Activated CD4-positive, alpha-beta T cell treated with anti-CD3 and anti-CD28 coated beads for 36 hours (primary cell): Measurements from ENCODE around the gene C1QTNF6. TPM values are rescaled to one million over a fixed set of nuclear protein-coding genes. Genes with fewer than 3 reads are reported as not detected.

ENCODE experiments used
- ATAC-seq: fragments of 200-7000 bp; cut with Tn5 transposase; one replicate; pipeline ENCODE4 v1.10.0; 2021; ENCODE audit warnings: mild to moderate bottlenecking, moderate library complexity
- CTCF ChIA-PET: fragments of 350-600 bp; sonication (Branson Sonifier 250); formaldehyde crosslinking; loops from one replicate; lab custom pipeline; 2021; ENCODE audit warnings: antibody characterized with exemption; lab: Charles Lee
- POLR2A ChIA-PET: fragments of 350-600 bp; sonication (Branson Sonifier 250); formaldehyde crosslinking; loops from one replicate; lab custom pipeline; 2021; ENCODE audit warnings: antibody characterized with exemption, inconsistent platforms; lab: Charles Lee
- DNase-seq: peaks from one replicate; pipeline ENCODE4 v3.0.0-alpha.2; 2020
- H3K27ac Mint-ChIP-seq: one replicate; pipeline ENCODE4 v1.8.0; 2021; ENCODE audit warnings: mixed read lengths
- H3K27me3 Mint-ChIP-seq: one replicate; pipeline ENCODE4 v1.8.0; 2021; ENCODE audit warnings: mixed read lengths
- H3K36me3 Mint-ChIP-seq: one replicate; pipeline ENCODE4 v1.8.0; 2021; ENCODE audit warnings: low read depth, mixed read lengths
- H3K4me1 Mint-ChIP-seq: one replicate; pipeline ENCODE4 v1.8.0; 2021; ENCODE audit warnings: mixed read lengths
- H3K4me3 Mint-ChIP-seq: one replicate; pipeline ENCODE4 v1.8.0; 2021; ENCODE audit warnings: mild to moderate bottlenecking, moderate library complexity, mixed read lengths
- H3K9me3 Mint-ChIP-seq: one replicate; pipeline ENCODE4 v1.8.0; 2021; ENCODE audit warnings: low read depth, mixed read lengths
- intact Hi-C, 2 experiments: fragments of 100-400 bp; cut with DNase I in 1 of 2; cut with micrococcal nuclease in 1 of 2; formaldehyde crosslinking; loops; one replicate each; pipeline versions ENCODE4 v1.14.2 to v1.15.1; 2022 to 2024; cut with DNase I, micrococcal nuclease
- total RNA-seq, 2 experiments: library from RNA; stranded (reverse); gene quantifications; one replicate each; pipeline ENCODE4 v1.2.3, GENCODE V29; 2021

C1QTNF6 gene
- total RNA-seq, 2 experiments from 2014 or later: 8.4 to 8.7 TPM

- peaks cover 85% of the 10 kb centered on the region for H3K36me3 Mint-ChIP-seq
- H3K27ac Mint-ChIP-seq: peak overlapping the region; percentile 93
- CTCF ChIA-PET: interaction anchor here (0.6 to 1.6 kb wide), 7 partner anchors 15 to 799 kb away, joined by 3 to 7 read pairs (median 4); no protein-coding TSS in a partner anchor
- H3K4me3 Mint-ChIP-seq: peak overlapping the region; percentile 46
- H3K9me3 Mint-ChIP-seq: no peaks in the 10 kb centered on the region
- peaks cover 51% of the 10 kb centered on the region for H3K4me1 Mint-ChIP-seq
- no peaks in the 10 kb centered on the region for H3K27me3 Mint-ChIP-seq
- ATAC-seq (peak; percentile 86), DNase-seq (peak; percentile 63)
- POLR2A ChIA-PET: interaction anchor here (0.5 to 1.6 kb wide), 9 partner anchors 9 to 60 kb away, joined by 3 to 23 read pairs (median 3); partner anchors contain the start of gene IL2RB
- intact Hi-C loops: loop anchor here in 1 of 2 experiments (1.0 kb wide), 4 partner anchors 12 to 43 kb away; no protein-coding TSS in a partner anchor
Observed at GRCh38 chr22:37137903-37138665, 50.0 kb downstream of the C1QTNF6 start.

GRCh38 chr22:37137131-37137530 lies 50.9 kb downstream of the C1QTNF6 start:
- Mint-ChIP-seq H3K4me1 (peaks cover 47% of the 10 kb centered on the region), H3K4me3 (no peak overlapping the region), H3K36me3 (peaks cover 86% of the 10 kb centered on the region), H3K27ac (peak overlapping the region; percentile 37), H3K9me3 (no peaks in the 10 kb centered on the region), H3K27me3 (no peaks in the 10 kb centered on the region)
- ATAC-seq (no peak), DNase-seq (no peak)
- ChIA-PET POLR2A (interaction anchor here (1.0 to 1.6 kb wide), 3 partner anchors 8 to 61 kb away, joined by 3 to 23 read pairs (median 3); no protein-coding TSS in a partner anchor), CTCF (interaction anchor here (0.7 to 1.6 kb wide), 3 partner anchors 11 to 38 kb away, joined by 3 to 6 read pairs (median 4); no protein-coding TSS in a partner anchor)
- intact Hi-C loops: no loop called here

GRCh38 chr22:37135023-37135422 lies 53.0 kb downstream of the C1QTNF6 start:
- no peaks in the 10 kb centered on the region for H3K9me3 Mint-ChIP-seq
- intact Hi-C loops: no loop called here
- H3K4me1 Mint-ChIP-seq: peaks cover 36% of the 10 kb centered on the region
- peaks cover 80% of the 10 kb centered on the region for H3K36me3 Mint-ChIP-seq
- POLR2A ChIA-PET: no interaction called here
- no peak overlapping the region for H3K4me3 Mint-ChIP-seq
- DNase-seq (no peak), ATAC-seq (no peak)
- no peaks in the 10 kb centered on the region for H3K27me3 Mint-ChIP-seq
- CTCF ChIA-PET: interaction anchor here (0.6 to 1.0 kb wide), 2 partner anchors 15 to 64 kb away, joined by 3 read pairs; partner anchors contain the start of gene IL2RB
- H3K27ac Mint-ChIP-seq: no peak overlapping the region

GRCh38 chr22:37133304-37134018 lies 54.6 kb downstream of the C1QTNF6 start:
- ATAC-seq: no peak
- Mint-ChIP-seq H3K27ac (no peak overlapping the region), H3K36me3 (peaks cover 72% of the 10 kb centered on the region), H3K4me1 (peaks cover 21% of the 10 kb centered on the region), H3K27me3 (no peaks in the 10 kb centered on the region), H3K4me3 (no peak overlapping the region), H3K9me3 (no peaks in the 10 kb centered on the region)
- no peak for DNase-seq
- CTCF ChIA-PET: no interaction called here
- POLR2A ChIA-PET: interaction anchor here (1.3 kb wide), 1 partner anchor 11 kb away, joined by 4 read pairs; no protein-coding TSS in a partner anchor
- intact Hi-C loops: no loop called here

GRCh38 chr22:37132773-37133172 lies 55.3 kb downstream of the C1QTNF6 start:
- Mint-ChIP-seq H3K4me3 (no peak overlapping the region), H3K36me3 (peaks cover 68% of the 10 kb centered on the region), H3K27me3 (no peaks in the 10 kb centered on the region), H3K9me3 (no peaks in the 10 kb centered on the region), H3K27ac (peak overlapping the region; percentile 43), H3K4me1 (peaks cover 15% of the 10 kb centered on the region)
- DNase-seq (no peak), ATAC-seq (no peak)
- CTCF ChIA-PET: interaction anchor here (0.5 to 1.2 kb wide), 3 partner anchors 9 to 33 kb away, joined by 3 read pairs; no protein-coding TSS in a partner anchor
- intact Hi-C loops: no loop called here
- POLR2A ChIA-PET: interaction anchor here (1.3 kb wide), 1 partner anchor 11 kb away, joined by 4 read pairs; no protein-coding TSS in a partner anchor

Other genes with a start within 250 kb of the C1QTNF6 start
- 1 to 10 TPM; 1.8 to 2.1 TPM for gene TST, start 168.8 kb downstream of the C1QTNF6 start, total RNA-seq
- gene MPST, start 168.5 kb downstream of the C1QTNF6 start, total RNA-seq: 10 to 100 TPM; 10.6 to 11.0 TPM
- gene KCTD17, start 136.5 kb downstream of the C1QTNF6 start, total RNA-seq: 10 to 100 TPM; 32.5 to 36.8 TPM
- gene TMPRSS6, start 78.5 kb downstream of the C1QTNF6 start, total RNA-seq: 10 to 100 TPM; 17.6 to 20.2 TPM
- gene IL2RB, start 38.3 kb downstream of the C1QTNF6 start, total RNA-seq: 100 to 1,000 TPM; 204 to 231 TPM
- 10 to 100 TPM; 14.8 to 15.6 TPM for gene SSTR3, start 24.2 kb upstream of the C1QTNF6 start, total RNA-seq
- gene RAC2, start 56.0 kb upstream of the C1QTNF6 start, total RNA-seq: 100 to 1,000 TPM; 692 to 930 TPM
- 10 to 100 TPM; 33.1 to 42.8 TPM for gene CYTH4, start 94.3 kb upstream of the C1QTNF6 start, total RNA-seq
- gene ELFN2, start 239.2 kb upstream of the C1QTNF6 start, total RNA-seq: under 1 TPM; 0.19 to 0.25 TPM